ENCODE data around the gene IDUA.
"Not testable (repeated sequence)": the region's sequence is repeated elsewhere in the genome, so short reads cannot be mapped to it uniquely, and the experiment has no call there.

The IDUA gene

DNA sequence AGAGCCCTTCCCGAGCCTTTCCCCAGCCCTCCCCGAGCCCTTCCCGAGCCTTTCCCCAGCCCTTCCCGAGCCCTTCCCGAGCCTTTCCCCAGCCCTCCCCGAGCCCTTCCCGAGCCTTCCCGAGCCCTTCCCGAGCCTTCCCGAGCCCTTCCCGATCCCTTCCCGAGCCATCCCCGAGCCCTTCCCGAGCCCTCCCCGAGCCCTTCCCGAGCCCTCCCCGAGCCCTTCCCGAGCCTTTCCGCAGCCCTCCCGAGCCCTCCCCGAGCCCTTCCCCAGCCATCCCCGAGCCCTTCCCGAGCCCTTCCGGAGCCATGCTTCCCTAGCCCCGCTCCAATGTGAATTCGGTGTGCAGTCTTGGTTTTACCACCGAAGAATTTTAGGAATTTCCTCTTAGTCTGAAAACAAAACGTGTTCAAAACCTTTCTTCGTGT is 59.8 kb downstream of the IDUA start:
- DNase-seq (ENCODE audit: low read depth) = not testable (repeated sequence)

DNA sequence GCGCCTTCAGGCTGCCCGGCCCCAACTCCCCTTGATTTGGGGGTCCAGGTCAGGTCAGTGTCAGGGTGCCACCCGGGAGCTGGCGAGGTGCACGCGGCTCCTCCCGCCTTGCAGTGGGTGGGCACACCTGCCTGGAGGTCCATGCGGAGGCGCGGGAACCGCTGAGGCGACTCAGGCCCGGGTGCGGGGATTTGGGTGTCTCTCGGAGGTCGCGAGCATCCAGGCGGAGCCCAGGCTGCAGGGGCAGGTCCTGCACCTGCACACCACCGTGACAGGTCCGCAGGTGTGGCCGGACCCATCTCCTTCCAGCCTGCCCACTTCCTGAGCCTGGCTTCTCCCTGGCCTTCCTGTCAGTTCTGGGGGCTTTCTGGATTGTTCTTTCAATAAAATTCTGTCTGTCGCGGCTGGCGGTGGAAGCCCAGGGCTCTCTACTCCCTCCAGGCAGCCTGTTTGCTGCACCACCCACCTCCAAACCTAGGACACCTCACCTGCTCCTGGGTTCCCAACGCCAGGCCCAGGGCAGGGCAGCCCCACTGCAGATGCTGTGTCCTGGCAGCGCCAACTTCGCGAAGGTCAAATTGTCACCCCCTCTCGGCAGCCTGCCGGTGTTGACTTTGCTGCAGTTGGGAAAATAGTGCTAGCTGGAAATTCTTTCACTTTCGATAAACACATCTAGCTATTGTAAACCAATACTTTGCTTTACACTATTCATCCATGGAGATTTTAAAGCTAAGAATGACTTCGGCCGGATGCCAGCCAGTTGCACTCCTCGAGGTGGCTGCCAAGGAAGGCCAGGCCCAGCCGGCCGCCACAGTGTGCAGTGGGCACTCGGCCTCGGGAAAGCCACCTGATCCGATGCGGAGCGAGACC is 60.5 kb downstream of the IDUA start:
- no peak for DNase-seq (ENCODE audit: low read depth)

DNA sequence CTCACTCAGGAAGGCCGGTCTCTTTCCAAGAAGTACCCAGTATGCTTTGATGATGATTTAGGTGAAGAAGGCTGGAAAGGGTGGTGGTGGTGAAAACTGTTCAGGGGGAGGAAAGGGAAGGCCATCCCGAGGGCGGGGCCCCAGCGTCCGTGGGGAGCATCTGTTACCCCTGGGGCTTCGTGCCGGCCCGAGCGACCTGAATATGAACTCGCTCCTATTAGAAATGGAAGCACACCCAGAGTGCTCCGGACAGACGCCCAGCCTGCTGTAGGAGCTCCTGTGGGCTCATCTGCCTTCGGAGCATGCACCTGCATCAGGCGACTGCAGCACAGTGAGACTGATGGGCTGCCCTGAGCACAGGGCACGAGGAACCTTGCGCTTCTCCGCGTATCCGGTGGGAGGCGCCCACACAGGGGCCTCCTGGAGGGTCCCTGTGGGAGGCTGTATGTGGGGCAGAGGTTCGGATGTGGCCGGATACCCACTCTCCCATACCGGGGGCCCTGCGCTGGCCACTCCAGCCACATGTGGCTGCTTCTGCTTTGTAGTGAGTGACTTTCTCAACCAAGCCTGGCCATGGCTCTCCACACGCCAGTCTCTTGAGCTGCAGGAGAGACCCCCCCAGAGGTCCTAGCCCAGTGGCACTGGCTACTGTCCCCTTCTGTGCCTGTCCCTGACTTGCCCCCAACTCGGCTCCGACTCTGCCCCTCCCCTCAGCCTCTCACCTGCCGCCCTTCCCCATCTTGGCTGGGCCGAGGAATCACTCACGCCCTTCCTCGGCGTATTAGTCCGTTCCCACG is 61.3 kb downstream of the IDUA start:
- DNase-seq (ENCODE audit: low read depth) = no peak

DNA sequence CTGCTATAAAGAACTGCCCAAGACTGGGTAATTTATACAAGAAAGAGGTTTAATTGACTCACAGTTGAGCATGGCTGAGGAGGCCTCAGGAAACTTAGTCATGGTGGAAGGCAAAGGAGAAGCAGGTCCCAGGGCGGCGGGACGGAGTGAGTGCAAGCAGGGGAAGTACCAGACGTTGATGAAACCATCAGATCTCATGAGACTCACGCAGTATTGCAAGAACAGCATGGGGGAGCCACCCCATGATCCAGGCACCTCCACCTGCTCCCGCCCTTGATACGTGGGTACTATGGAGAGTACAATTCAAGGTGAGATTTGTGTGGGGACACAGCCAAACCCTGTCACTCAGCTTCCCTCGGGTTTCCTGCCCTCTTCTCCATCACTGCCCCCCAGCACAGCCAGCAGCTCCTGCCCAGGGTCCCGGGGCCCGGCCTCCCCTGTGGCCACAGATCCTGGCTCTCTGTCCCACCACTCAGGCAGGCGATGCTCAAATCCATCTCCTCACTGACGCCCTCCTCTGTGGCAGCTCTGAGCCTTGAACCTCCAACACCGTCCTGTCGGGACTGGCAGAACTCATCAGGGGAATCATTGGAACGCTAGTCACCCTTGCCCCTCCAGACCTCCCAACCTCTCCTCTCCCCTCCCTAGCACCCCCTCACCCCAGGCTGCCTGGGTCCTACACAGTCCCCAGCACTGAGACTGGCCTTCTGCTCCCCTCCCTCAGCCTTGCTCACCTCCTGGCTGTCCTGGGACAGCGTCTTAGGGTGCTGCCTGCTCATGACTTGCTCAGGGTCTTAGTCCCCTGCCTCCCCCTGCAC is 62.1 kb downstream of the IDUA start:
- DNase-seq (ENCODE audit: low read depth) = no peak

DNA sequence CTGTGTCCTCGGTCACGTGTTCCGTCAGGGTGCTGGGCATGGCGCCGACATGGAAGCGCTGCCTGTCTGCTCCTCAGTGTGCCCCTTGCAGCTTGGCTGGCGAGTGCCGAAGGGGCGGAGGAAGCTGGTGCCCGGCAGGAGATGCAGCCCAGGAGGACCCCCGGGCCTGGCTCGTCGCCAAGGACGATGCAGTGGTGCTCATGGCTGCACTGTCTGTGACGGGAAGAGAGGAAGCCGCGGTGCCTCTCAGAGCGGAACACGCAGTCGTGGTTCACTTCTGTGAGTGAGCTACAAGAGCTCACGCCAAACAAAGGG is 62.7 kb downstream of the IDUA start:
- no peak for DNase-seq (ENCODE audit: low read depth)

- no peak for DNase-seq (ENCODE audit: low read depth)
Measured at GRCh38 chr4:1050486-1051213, 63.8 kb downstream of the IDUA start.

- no peak for DNase-seq (ENCODE audit: low read depth)
Measured at GRCh38 chr4:1051472-1051871, 64.6 kb downstream of the IDUA start.

- no peak for DNase-seq (ENCODE audit: low read depth)
Measured at GRCh38 chr4:1052231-1052671, 65.4 kb downstream of the IDUA start.

DNA sequence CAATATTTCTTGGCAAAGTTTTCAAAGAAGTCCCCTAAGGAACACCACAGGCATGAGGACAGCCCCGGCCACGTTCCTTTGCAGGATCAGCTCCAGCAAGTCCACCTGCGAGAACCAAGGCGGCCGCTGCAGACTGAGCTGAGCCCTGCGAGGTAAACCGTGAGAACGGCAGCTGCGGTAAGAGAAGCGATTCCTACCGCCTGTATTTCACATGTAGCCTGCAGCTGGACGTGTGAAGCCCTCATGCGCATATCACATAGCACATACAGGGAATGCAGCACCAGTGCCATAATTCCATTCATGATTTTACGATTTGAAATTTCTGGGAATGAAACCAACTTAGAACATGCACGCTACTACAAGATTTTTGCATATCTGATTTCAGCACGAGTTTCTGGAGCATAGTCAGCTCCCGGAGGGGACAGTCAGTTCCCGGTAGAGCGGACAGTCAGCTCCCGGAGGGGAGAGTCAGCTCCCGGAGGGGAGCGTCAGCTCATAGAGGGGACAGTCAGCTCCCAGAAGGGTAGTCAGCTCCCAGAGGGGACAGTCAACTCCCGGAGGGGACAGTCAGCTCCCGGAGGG is 66.3 kb downstream of the IDUA start:
- DNase-seq (ENCODE audit: low read depth) = no peak

- DNase-seq (ENCODE audit: low read depth) = not testable (repeated sequence)
Measured at GRCh38 chr4:1053891-1054290, 67.0 kb downstream of the IDUA start.
